ENCODE results near the gene C8B.

The C8B gene

DNA sequence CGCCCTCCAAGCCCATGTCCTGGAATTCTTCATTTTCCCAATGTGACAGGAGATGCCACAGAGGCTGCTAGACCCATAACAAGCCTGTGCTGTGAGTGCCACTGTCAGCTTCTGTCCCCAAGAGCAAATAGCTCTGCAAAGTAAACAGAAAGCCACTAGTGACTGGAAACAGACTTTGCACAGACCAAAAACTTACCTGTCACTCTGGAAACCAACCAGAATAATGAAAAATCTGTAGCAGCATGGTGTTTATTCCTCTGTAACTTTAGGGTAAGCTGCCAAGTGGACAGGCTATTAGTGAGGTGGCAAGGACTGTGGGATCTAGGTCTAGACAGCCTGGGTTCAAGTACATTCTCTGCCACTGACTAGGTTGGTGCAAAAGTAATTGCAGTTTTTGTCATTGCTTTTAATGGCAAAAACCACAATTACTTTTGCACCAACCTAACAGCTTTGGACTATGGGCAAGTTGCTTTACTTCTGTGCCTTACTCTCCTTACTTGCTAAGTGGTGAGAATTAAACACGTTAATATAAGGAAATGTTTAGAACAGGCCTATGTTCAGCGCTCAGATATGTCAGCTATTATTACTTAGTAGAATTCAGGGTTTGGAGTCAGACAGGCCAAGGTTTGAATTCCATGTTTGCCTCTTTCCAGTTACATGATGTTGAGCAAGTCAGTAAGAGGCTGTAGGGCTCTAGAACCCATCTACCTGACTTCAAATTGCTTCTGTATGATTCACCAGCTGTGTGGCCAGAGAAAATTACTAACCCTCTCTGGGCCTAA, at the start of gene C8B:
TSS of gene C8B (minus strand) at position 100 of the 782 bp plus-strand sequence. CDS start at position 33, 67 bp downstream.
- DNase-seq, result no peak

GRCh38 chr1:57015071-57015470, 49.3 kb upstream of the C8B start:
- DNase-seq, result no peak

DNA sequence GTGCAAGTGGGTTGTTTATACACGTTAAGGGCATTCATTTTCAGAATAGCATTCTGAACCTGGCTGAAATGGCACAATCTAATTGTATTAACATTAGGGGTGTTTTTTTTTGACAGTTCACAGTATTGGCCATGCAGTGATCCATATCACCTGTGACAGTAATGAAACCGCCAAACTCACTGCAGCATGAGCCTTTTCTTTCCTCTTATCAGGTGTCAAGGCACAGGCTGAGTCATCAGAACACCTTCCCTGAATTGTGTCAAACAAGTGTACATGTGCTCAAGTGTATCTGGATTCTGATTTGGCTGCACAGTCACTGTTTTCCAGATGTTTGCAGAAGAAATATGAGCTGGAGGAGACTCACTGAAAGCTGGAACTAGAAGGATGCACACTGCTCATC, 47.7 kb upstream of the C8B start:
- DNase-seq, result no peak

GRCh38 chr1:57012315-57012714, 46.5 kb upstream of the C8B start:
- DNase-seq, result no peak

DNA sequence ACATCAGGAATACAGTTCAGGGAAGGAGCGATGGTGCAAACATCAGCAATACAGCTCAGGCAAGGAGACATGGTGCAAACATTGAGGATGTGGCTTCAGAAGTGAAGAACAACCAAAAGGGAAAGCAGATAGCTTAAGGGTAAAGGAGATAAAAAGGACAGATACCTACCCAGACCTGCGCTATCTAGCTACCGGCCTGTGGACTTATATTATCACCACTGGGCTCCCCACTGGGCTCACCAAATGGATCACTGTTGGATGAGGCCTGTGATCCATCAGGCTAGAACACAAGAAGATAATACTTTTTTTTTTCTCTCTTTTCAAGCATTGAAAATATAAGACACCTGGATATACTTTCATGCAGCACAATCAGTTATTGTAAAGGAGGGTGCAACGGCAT, 44.7 kb upstream of the C8B start:
- DNase-seq, result no peak

DNA sequence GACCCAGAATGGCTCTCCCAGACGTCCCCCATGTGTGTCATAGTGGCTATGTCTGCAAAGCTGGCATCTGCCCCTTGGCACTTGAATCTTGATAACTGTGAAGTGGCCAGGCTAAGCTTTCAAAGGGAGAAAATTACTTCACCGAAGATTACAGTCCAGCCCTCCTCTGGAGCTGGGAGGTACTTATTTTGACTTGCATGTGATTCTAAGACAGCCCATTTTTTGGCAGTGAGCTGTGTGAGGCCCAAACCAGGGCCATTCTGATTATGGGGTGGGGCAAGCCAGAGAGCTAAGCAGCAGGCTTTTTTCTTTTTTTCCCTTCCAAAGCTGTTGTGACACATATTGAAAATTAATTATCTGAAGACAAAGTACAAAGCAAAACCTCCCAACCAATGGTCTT, 42.1 kb upstream of the C8B start:
- no peak for DNase-seq

- no peak for DNase-seq
Observed at GRCh38 chr1:57007472-57007871, 41.7 kb upstream of the C8B start.

GRCh38 chr1:57003398-57004139, 37.8 kb upstream of the C8B start:
- DNase-seq, result no peak

- DNase-seq, result no peak
Observed at GRCh38 chr1:56995414-56996100, 29.7 kb upstream of the C8B start.

DNA sequence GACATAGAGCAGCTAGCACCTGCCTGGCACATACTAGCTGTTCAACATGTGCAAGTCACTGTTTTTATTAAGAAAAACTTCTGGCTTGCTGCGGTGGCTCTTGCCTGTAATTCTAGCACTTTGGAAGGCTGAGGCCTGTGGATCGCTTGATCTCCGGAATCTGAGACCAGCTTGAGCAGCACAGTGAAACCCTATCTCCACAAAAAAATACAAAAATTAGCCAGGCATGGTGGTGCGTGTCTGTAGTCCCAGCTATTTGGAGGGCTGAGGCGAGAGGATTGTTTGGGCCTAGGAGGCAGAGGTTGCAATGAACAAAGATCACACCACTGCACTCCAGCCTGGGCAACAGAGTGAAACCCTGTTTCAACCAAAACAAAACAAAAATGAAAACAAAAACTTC, 27.7 kb upstream of the C8B start:
- DNase-seq, result no peak

GRCh38 chr1:56992318-56993125, 26.7 kb upstream of the C8B start:
- DNase-seq, result no peak

GRCh38 chr1:56991576-56991975, 25.8 kb upstream of the C8B start:
- no peak for DNase-seq

DNA sequence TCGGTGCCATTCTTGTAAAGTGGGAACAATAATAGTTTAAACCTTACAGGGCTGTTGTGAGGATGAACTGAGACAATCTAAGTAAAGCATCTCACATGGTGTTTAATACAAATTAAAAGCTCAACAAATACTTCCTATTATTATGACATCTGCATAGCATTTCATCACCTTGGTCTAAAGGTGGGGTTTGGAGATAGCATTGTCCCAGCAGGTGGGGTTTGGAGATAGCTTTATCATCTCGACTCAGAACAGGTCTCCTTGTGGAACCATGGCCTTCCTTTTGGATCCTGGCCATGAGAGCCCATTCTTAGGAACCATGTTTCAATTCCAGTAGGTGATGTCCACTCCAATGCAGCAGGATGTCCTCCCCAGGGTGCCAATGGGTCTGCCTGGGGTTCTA, 20.6 kb upstream of the C8B start:
- no peak for DNase-seq

GRCh38 chr1:56985857-56986256, 20.0 kb upstream of the C8B start:
- no peak for DNase-seq

DNA sequence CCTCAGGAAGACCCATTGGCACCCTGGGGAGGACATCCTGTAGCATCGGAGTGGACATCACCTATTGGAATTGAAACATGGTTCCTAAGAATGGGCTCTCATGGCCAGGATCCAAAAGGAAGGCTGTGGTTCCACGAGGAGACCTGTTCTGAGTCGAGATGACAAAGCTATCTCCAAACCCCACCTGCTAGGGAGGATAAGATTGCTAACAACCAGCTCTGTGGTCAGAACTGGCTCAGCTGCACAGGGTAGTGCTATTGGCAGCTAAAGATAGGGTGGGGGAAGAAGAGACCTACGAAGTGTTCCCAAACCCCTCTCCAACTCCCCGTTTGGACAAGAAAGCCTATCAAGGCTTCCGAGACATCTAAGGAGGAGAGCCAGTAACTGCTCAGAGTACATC, 17.7 kb upstream of the C8B start:
- DNase-seq, result no peak

- DNase-seq, result no peak
Observed at GRCh38 chr1:56979986-56980755, 14.4 kb upstream of the C8B start.

DNA sequence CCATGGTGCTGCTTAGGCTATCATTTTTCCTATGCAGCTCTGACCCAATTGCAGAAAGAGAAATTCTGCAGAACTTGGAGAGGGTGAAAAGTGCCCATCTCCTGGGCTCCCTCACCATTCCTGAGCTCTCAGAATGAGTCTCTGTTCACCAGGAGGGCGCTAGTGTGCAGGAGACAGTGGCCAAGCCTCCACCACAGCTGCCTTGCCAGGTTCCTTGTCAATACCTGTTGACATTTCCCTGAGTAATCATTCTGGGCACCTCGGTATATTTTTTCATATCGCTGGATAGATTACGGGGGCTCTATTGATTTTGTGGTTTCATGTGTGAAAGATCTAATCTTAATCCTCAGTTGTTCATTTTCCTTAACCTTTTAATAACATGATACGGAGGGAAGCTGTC, 13.0 kb upstream of the C8B start:
- DNase-seq, result no peak

DNA sequence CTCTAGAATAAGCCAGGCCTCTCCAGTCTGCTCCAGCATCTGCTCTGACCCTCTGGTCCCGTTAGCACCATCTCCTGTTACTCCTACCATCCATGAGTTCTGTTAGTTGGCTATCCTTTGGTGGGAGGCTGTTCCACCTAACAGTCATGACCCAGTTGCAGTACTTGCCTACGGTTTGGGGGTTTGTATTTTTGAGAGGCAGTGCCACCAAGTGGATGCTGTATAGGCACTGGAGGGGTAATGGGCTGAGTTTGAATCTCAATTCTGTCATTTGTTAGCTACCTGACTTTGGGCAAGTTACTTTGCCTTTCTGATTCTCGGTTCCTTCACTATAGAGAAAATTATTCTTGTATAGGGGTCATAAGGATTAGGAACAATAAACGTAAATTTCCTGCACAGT, 12.1 kb upstream of the C8B start:
- DNase-seq, result no peak

DNA sequence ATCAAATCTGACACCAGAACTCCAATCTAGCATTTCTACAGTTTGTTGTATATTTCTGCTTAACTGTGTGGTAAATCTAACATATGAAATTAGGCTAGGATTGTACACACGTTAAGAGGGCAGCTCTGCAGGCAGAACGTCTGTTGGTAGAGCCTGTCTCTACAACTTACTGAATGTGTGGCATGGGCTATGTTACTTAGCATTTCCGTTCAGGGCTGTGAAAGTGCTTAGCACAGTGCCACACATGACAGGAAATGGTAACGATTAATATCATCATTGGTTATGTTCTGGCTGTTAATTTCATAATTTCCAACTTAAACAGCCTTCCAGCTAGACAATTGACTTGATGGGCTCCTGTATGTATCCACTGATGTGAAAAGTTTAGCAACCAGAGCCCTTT, 9.6 kb upstream of the C8B start:
- no peak for DNase-seq

DNA sequence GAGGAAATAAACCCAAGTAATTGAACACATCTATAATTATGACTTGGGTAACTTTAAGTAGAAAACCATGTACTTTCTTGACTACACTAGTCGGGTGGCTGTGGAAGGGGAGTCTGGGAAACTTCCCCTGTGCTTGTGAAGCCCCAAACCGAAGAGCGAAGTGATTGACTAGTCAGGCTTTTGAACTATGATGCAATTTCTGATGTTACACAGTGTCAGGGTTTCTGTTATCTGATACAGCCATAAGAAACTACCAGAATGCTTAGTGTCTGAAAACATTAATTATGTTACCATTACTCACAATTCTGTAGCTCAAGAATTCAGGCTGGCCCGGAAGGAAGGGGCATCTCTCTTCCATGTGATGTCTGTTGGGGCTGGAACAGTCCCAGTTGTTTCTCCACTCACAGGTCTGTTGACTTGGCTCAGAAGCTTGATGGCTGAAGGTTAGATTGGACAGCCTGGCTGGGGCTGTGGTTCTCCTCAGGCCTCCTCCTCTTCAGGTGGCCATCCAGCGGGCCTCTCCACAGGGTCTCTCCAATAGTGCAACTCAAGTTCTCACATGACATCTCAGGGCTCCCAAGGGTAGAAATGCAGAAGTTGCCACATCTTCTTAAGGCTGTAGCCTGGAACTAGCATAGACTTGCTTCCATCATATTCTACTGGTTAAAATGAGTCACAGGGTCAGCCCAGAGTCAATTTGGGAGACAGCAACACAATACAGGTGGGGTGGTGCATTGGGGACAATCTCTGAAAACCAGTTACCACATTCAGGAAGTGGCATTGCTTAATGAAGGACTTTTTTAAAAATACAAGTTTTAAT, 8.3 kb upstream of the C8B start:
- no peak for DNase-seq

- DNase-seq, result no peak
Observed at GRCh38 chr1:56972976-56973375, 7.2 kb upstream of the C8B start.

Data from stimulated activated CD4-positive, alpha-beta T cell treated with anti-CD3 and anti-CD28 coated beads, Interleukin-12 subunit alpha, Interleukin-12 subunit beta, amount 100 ng/mL, for 4 hours (primary cell).